NCI-H2029 (cell line): Measurements from ENCODE around the gene SFXN1.
"Not testable (repeated sequence)": the region's sequence is repeated elsewhere in the genome, so short reads cannot be mapped to it uniquely, and the experiment has no call there.

ENCODE experiments used
- DNase-seq: peaks from one replicate; lab custom pipeline; 2025; lab: John Stamatoyannopoulos, UW

The SFXN1 gene

GRCh38 chr5:175478384-175479124 lies at the start of gene SFXN1:
Gene SFXN1, plus strand, starts transcription at chr5:175478560. Its CDS starts 13,544 bp downstream, at chr5:175492104.
- peak; percentile 79 for DNase-seq

- DNase-seq: no peak
Observed at GRCh38 chr5:175434800-175435199, 43.6 kb upstream of the SFXN1 start.

- DNase-seq: no peak
Observed at GRCh38 chr5:175436359-175436758, 42.0 kb upstream of the SFXN1 start.

GRCh38 chr5:175438234-175438857 lies 40.0 kb upstream of the SFXN1 start:
- no peak for DNase-seq

- no peak for DNase-seq
Observed at GRCh38 chr5:175443514-175444059, 34.8 kb upstream of the SFXN1 start.

- peak; percentile 7 for DNase-seq
Observed at GRCh38 chr5:175444060-175444904, 34.1 kb upstream of the SFXN1 start, which contains the start of gene DRD1. Gene DRD1, minus strand, starts transcription at chr5:175444182. Its CDS starts 1,083 bp downstream, at chr5:175443099.

GRCh38 chr5:175444905-175445456 lies 33.4 kb upstream of the SFXN1 start:
- no peak for DNase-seq

- DNase-seq: not testable (repeated sequence)
Observed at GRCh38 chr5:175446378-175446777, 32.0 kb upstream of the SFXN1 start.

- no peak for DNase-seq
Observed at GRCh38 chr5:175447571-175447970, 30.8 kb upstream of the SFXN1 start.

- no peak for DNase-seq
Observed at GRCh38 chr5:175448276-175448675, 30.1 kb upstream of the SFXN1 start.

GRCh38 chr5:175452166-175452565 lies 26.2 kb upstream of the SFXN1 start:
- peak; percentile 51 for DNase-seq

- not testable (repeated sequence) for DNase-seq
Observed at GRCh38 chr5:175454338-175454737, 24.0 kb upstream of the SFXN1 start.

GRCh38 chr5:175456105-175456742 lies 22.1 kb upstream of the SFXN1 start:
- DNase-seq: no peak

- DNase-seq: no peak
Observed at GRCh38 chr5:175457466-175457865, 20.9 kb upstream of the SFXN1 start.

GRCh38 chr5:175460126-175460525 lies 18.2 kb upstream of the SFXN1 start:
- DNase-seq: no peak

GRCh38 chr5:175460552-175460951 lies 17.8 kb upstream of the SFXN1 start:
- DNase-seq: no peak

- no peak for DNase-seq
Observed at GRCh38 chr5:175461370-175461769, 17.0 kb upstream of the SFXN1 start.

GRCh38 chr5:175463641-175464040 lies 14.7 kb upstream of the SFXN1 start:
- peak; percentile 83 for DNase-seq

GRCh38 chr5:175464074-175464941 lies 14.1 kb upstream of the SFXN1 start:
- peak; percentile 80 for DNase-seq

GRCh38 chr5:175464942-175465233 lies 13.5 kb upstream of the SFXN1 start:
- no peak for DNase-seq

GRCh38 chr5:175465282-175465681 lies 13.1 kb upstream of the SFXN1 start:
- no peak for DNase-seq
